Activated T-cell treated with anti-CD3 and anti-CD28 coated beads, Interleukin-2, amount 50 U/mL, for 48 hours (primary cell): ENCODE data around the gene LCN2.
"Not testable (repeated sequence)": the region's sequence is repeated elsewhere in the genome, so short reads cannot be mapped to it uniquely, and the experiment has no call there.

Source experiments
- DNase-seq, 2 experiments: peaks; one replicate each; pipeline ENCODE4 v3.0.0-alpha.2; 2020

Gene LCN2

GRCh38 chr9:128128836-128129590 is 20.2 kb upstream of the LCN2 start:
- peak in 1 of 2 experiments; percentile 42 for DNase-seq

GRCh38 chr9:128129976-128130590 is 19.2 kb upstream of the LCN2 start:
- DNase-seq = peak; percentile 73 to 78

- DNase-seq = not testable (repeated sequence)
These were observed 18.6 kb upstream of the LCN2 start for GRCh38 chr9:128130651-128131050.

- not testable (repeated sequence) for DNase-seq
These were observed 17.9 kb upstream of the LCN2 start for GRCh38 chr9:128131346-128131745.

- not testable (repeated sequence) for DNase-seq
These were observed 17.1 kb upstream of the LCN2 start for GRCh38 chr9:128132139-128132538.

- not testable (repeated sequence) for DNase-seq
These were observed 13.7 kb upstream of the LCN2 start for GRCh38 chr9:128135561-128135960.

GRCh38 chr9:128136816-128137793 is 12.1 kb upstream of the LCN2 start:
- no peak for DNase-seq

GRCh38 chr9:128138001-128138400 is 11.3 kb upstream of the LCN2 start:
- no peak for DNase-seq

- DNase-seq = no peak
These were observed 9.6 kb upstream of the LCN2 start for GRCh38 chr9:128139621-128140020.

- no peak for DNase-seq
These were observed 7.6 kb upstream of the LCN2 start for GRCh38 chr9:128141604-128142003.

- no peak for DNase-seq
These were observed 7.2 kb upstream of the LCN2 start for GRCh38 chr9:128142061-128142460.

- DNase-seq = no peak
These were observed 6.7 kb upstream of the LCN2 start for GRCh38 chr9:128142596-128142995.

GRCh38 chr9:128143525-128144238 is 5.6 kb upstream of the LCN2 start:
- no peak for DNase-seq

- no peak for DNase-seq
These were observed 4.7 kb upstream of the LCN2 start for GRCh38 chr9:128144239-128145181.

GRCh38 chr9:128145536-128145935 is 3.7 kb upstream of the LCN2 start:
- no peak for DNase-seq

GRCh38 chr9:128145951-128146351 is 3.3 kb upstream of the LCN2 start:
- DNase-seq = no peak

- no peak for DNase-seq
These were observed 2.6 kb upstream of the LCN2 start for GRCh38 chr9:128146591-128147120.

GRCh38 chr9:128148509-128149000 is 698 bp upstream of the LCN2 start:
- DNase-seq = no peak

- DNase-seq = no peak
These were observed 819 bp downstream of the LCN2 start for GRCh38 chr9:128149951-128150593.

- peak in 1 of 2 experiments; percentile 46 for DNase-seq
These were observed 1.5 kb downstream of the LCN2 start for GRCh38 chr9:128150594-128151308.
